A549 treated with CORT108297 at 1 μM for 4 hours (cell line): ENCODE results near the gene ZNF208. TPM values are rescaled to one million over a fixed set of nuclear protein-coding genes. Genes with fewer than 3 reads are reported as not detected.

Experiments
- total RNA-seq: library from RNA; stranded (reverse); fragments of 200-300 nt; extraction: Qiagen RNA extraction; gene quantifications from 5 replicates; pipeline ENCODE4 v1.2.3, GENCODE V29; 2022

Gene ZNF208
- total RNA-seq, result not detected in 5 replicates

GRCh38 chr19:22010437-22011143 is at the start of gene ZNF208:
ZNF208 (minus strand) TSS chr19:22010943; CDS start chr19:22010794, 149 bp downstream.

Other genes starting within 250 kb of the ZNF208 start
- not detected in 5 replicates for gene ZNF100, start 243.4 kb downstream of the ZNF208 start, total RNA-seq
- gene ZNF43, start 174.8 kb downstream of the ZNF208 start, total RNA-seq, result 2.5 to 3.7 TPM (median 3.0 TPM) in 5 replicates
- gene ZNF257, start 41.5 kb upstream of the ZNF208 start, total RNA-seq, result not detected in 5 replicates
- not detected in 5 replicates for gene ZNF676, start 186.0 kb upstream of the ZNF208 start, total RNA-seq